Astrocyte of the cerebellum (primary cell): ENCODE results near the gene IGF2BP3.
"Not testable (repeated sequence)": the region's sequence is repeated elsewhere in the genome, so short reads cannot be mapped to it uniquely, and the experiment has no call there.

ENCODE experiments used
- DNase-seq: peaks from one replicate; pipeline ENCODE4 v3.0.0-alpha.2; 2011; ENCODE audit warnings: low read depth
- H3K4me3 ChIP-seq: 2 replicates; pipeline ENCODE4 v1.5.1; 2011; ENCODE audit warnings: mild to moderate bottlenecking, low read depth, low read length, moderate library complexity
- in situ Hi-C: cut with HindIII; loops from 2 replicates; pipeline ENCODE4 v1.10.0; 2017; ENCODE audit warnings: low sequenced_read_pairs
- TF ChIP-seq, protein P1 (sequence below): IDR thresholded peaks from 2 replicates; pipeline ENCODE4 v1.5.1; 2012; ENCODE audit warnings: low read length, low read depth, moderate library complexity, mild to moderate bottlenecking; ENCODE audit errors: missing control alignments

Gene IGF2BP3

GRCh38 chr7:23470330-23471105 is at the start of gene IGF2BP3:
TSS of gene IGF2BP3 (minus strand) at chr7:23470491. CDS start at chr7:23470110, 381 bp downstream.
- TF ChIP-seq, protein P1, sequence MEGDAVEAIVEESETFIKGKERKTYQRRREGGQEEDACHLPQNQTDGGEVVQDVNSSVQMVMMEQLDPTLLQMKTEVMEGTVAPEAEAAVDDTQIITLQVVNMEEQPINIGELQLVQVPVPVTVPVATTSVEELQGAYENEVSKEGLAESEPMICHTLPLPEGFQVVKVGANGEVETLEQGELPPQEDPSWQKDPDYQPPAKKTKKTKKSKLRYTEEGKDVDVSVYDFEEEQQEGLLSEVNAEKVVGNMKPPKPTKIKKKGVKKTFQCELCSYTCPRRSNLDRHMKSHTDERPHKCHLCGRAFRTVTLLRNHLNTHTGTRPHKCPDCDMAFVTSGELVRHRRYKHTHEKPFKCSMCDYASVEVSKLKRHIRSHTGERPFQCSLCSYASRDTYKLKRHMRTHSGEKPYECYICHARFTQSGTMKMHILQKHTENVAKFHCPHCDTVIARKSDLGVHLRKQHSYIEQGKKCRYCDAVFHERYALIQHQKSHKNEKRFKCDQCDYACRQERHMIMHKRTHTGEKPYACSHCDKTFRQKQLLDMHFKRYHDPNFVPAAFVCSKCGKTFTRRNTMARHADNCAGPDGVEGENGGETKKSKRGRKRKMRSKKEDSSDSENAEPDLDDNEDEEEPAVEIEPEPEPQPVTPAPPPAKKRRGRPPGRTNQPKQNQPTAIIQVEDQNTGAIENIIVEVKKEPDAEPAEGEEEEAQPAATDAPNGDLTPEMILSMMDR: peak; percentile 7
- DNase-seq: peak; percentile 86

DNA sequence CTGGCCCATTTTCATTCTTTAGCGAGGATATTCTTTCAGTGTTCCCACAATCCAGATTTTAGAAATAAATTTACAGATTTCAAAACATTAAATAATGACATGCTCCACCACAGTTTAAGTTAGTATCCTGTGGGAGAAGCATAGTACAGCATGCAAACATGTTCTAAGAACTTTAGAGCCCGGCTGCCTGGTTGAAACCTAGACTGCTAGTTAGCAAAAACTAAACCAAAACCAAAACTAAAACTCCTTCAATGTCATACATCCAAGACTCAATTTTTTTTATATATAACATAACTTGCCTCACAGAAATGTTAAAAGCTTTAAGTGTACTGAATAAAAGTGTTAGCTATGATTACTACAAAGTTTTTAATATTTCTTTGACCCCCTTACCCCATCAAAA is 44.5 kb upstream of the IGF2BP3 start:
- in situ Hi-C loops: no loop called here
- H3K4me3 ChIP-seq: no peak overlapping the region
- no peak for DNase-seq

More at GRCh38 chr7:23470330-23471105, at the start of gene IGF2BP3:
- in situ Hi-C loops: no loop called here
- peak within 1 kb of the TSS; percentile 76 for H3K4me3 ChIP-seq

GRCh38 chr7:23513746-23514145 is 43.5 kb upstream of the IGF2BP3 start:
- in situ Hi-C loops, DNase-seq, H3K4me3 ChIP-seq: not testable (repeated sequence)

More for the DNA sequence above, 44.5 kb upstream of the IGF2BP3 start:
- TF ChIP-seq, protein P1: no peak

- TF ChIP-seq, protein P1: no peak
- no peak for DNase-seq
- no peak overlapping the region for H3K4me3 ChIP-seq
- in situ Hi-C loops: no loop called here
Measured at GRCh38 chr7:23494009-23494408, 23.7 kb upstream of the IGF2BP3 start.

GRCh38 chr7:23491502-23491901 is 21.2 kb upstream of the IGF2BP3 start:
- TF ChIP-seq, protein P1: no peak
- no peak overlapping the region for H3K4me3 ChIP-seq
- DNase-seq: no peak
- in situ Hi-C loops: no loop called here

- H3K4me3 ChIP-seq: peak overlapping the region; percentile 40
- TF ChIP-seq, protein P1: no peak
- no peak for DNase-seq
- in situ Hi-C loops: no loop called here
Measured at GRCh38 chr7:23490357-23491135, 20.3 kb upstream of the IGF2BP3 start.

- DNase-seq, in situ Hi-C loops, H3K4me3 ChIP-seq: not testable (repeated sequence)
Measured at GRCh38 chr7:23488714-23489113, 18.4 kb upstream of the IGF2BP3 start.
